ENCODE results near the gene VAV3.

VAV3 gene

GRCh38 chr1:107997866-107998265, 32.9 kb upstream of the VAV3 start:
- Histone ChIP-seq H3K27ac (ENCODE audit: low read depth, low read length) (no peak overlapping the region), H3K4me1 (ENCODE audit: control insufficient read depth in 1 of 2, insufficient read depth in 2 of 2, low read length in 2 of 2) (peaks cover 10 to 11% of the 10 kb centered on the region in 2 donors), H3K9ac (ENCODE audit: low read depth in 1 of 2, low read length in 2 of 2) (no peak overlapping the region), H3K4me3 (ENCODE audit: low read depth in 1 of 2, low read length in 2 of 2) (no peak overlapping the region), H3K9me3 (ENCODE audit: control insufficient read depth in 1 of 2, low read length in 2 of 2) (no peaks in the 10 kb centered on the region), H3K27me3 (ENCODE audit: control insufficient read depth in 1 of 2, insufficient read depth in 2 of 2, low read length in 2 of 2) (no peaks in the 10 kb centered on the region), H3K36me3 (ENCODE audit: control insufficient read depth in 1 of 2, insufficient read depth in 2 of 2, low read length in 2 of 2) (no peaks in the 10 kb centered on the region)

DNA sequence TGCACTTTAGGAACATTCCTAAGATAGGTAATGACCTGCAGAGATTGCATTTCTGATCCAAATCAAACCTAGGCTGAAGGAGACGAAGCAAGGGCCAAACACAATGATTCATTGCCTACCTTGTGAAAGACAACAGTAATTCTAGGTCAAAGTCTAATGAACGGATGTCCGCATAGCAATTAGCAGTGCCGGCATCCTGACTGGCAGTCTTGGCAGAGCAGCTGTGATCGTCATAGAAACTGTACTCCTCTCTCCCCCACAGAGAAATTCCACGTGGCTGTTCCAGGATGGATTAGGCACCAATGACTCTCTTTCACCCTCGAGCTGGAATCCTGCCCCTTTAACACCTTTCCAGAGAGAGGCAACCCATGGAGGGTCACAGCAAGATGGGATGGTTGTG, 28.9 kb upstream of the VAV3 start:
- Histone ChIP-seq H3K9me3 (ENCODE audit: control insufficient read depth in 1 of 2, low read length in 2 of 2) (no peaks in the 10 kb centered on the region), H3K36me3 (ENCODE audit: control insufficient read depth in 1 of 2, insufficient read depth in 2 of 2, low read length in 2 of 2) (no peaks in the 10 kb centered on the region), H3K27ac (ENCODE audit: low read depth, low read length) (no peak overlapping the region), H3K27me3 (ENCODE audit: control insufficient read depth in 1 of 2, insufficient read depth in 2 of 2, low read length in 2 of 2) (no peaks in the 10 kb centered on the region), H3K9ac (ENCODE audit: low read depth in 1 of 2, low read length in 2 of 2) (no peak overlapping the region), H3K4me1 (ENCODE audit: control insufficient read depth in 1 of 2, insufficient read depth in 2 of 2, low read length in 2 of 2) (peaks cover 0 to 4% of the 10 kb centered on the region in 2 donors), H3K4me3 (ENCODE audit: low read depth in 1 of 2, low read length in 2 of 2) (no peak overlapping the region)

DNA sequence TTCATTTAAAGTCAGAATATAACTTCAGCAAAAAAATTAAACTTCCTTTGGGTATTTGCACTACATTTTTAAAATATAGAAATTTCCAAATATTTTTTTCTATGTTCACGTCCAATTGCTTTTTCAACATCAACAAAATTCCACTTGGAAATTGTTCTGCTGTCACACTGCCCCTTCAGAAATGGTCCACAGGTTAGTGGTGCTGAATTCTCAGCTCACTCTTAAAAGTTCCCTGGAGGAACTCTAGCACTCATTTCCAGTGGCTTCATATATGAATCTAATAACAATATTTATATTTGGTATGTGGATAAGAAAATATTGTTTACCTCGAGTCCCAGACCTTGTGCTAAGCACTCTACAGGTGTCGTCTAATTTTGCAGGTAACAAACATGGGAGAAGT, 27.4 kb upstream of the VAV3 start:
- Histone ChIP-seq H3K4me3 (ENCODE audit: low read depth in 1 of 2, low read length in 2 of 2) (no peak overlapping the region), H3K4me1 (ENCODE audit: control insufficient read depth in 1 of 2, insufficient read depth in 2 of 2, low read length in 2 of 2) (peaks cover 0 to 4% of the 10 kb centered on the region in 2 donors), H3K9me3 (ENCODE audit: control insufficient read depth in 1 of 2, low read length in 2 of 2) (no peaks in the 10 kb centered on the region), H3K9ac (ENCODE audit: low read depth in 1 of 2, low read length in 2 of 2) (no peak overlapping the region), H3K27ac (ENCODE audit: low read depth, low read length) (no peak overlapping the region), H3K36me3 (ENCODE audit: control insufficient read depth in 1 of 2, insufficient read depth in 2 of 2, low read length in 2 of 2) (no peaks in the 10 kb centered on the region), H3K27me3 (ENCODE audit: control insufficient read depth in 1 of 2, insufficient read depth in 2 of 2, low read length in 2 of 2) (no peaks in the 10 kb centered on the region)

DNA sequence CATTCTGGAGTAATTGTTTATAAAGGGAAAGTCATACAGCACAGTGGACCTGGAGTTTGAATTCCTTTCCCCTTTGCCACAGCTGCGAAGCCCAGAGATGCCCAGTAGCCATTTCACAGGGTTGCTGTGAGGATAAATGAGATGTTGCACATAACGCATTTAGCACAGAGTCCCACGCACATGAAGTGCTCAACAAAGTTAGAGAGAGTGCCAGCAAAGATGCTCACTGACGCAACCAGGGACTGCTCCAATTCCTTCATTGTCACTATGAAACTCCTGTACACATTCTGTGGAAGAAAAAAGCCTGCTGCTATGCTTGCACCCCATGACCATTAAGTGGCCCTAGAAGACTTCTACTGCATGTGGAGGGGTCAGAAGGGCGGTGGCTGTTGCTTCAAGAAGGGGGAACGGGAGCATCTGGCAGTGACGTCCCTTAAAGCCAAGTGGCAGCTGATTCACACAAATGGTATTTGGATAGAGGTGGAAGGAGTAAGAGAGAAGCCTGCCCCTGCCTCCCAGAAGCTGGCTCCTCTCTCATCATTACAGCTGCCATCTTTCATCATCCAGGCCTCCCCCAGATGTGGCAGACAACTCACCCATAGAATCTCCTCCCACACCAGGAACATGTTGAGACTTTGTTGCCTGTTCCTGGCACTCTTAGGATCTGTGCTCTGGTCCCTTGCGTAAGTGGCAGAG, 26.5 kb upstream of the VAV3 start:
- Histone ChIP-seq H3K4me3 (ENCODE audit: low read depth in 1 of 2, low read length in 2 of 2) (no peak overlapping the region), H3K27me3 (ENCODE audit: control insufficient read depth in 1 of 2, insufficient read depth in 2 of 2, low read length in 2 of 2) (no peaks in the 10 kb centered on the region), H3K27ac (ENCODE audit: low read depth, low read length) (no peak overlapping the region), H3K36me3 (ENCODE audit: control insufficient read depth in 1 of 2, insufficient read depth in 2 of 2, low read length in 2 of 2) (no peaks in the 10 kb centered on the region), H3K4me1 (ENCODE audit: control insufficient read depth in 1 of 2, insufficient read depth in 2 of 2, low read length in 2 of 2) (peaks cover 0 to 4% of the 10 kb centered on the region in 2 donors), H3K9ac (ENCODE audit: low read depth in 1 of 2, low read length in 2 of 2) (no peak overlapping the region), H3K9me3 (ENCODE audit: control insufficient read depth in 1 of 2, low read length in 2 of 2) (no peaks in the 10 kb centered on the region)

DNA sequence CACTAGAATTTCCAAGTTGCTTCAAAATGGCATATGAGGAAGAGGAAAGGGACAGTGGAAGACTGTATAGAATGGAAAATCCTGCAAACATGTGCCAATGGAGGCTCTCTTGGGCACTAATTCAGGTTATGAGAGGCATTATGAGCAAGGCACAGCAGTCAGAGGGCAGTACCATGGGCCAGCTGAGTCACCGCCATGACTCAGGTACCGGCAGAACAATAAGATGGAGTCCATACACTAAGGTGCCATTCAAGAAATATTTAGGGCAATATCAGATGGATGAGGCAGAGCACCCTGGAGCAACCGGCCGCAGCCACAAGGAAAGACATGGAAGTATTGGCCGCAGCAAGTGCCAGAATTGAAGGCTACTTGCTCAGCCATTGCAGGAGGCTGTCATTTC, 25.6 kb upstream of the VAV3 start:
- Histone ChIP-seq H3K4me3 (ENCODE audit: low read depth in 1 of 2, low read length in 2 of 2) (no peak overlapping the region), H3K27ac (ENCODE audit: low read depth, low read length) (no peak overlapping the region), H3K27me3 (ENCODE audit: control insufficient read depth in 1 of 2, insufficient read depth in 2 of 2, low read length in 2 of 2) (no peaks in the 10 kb centered on the region), H3K9me3 (ENCODE audit: control insufficient read depth in 1 of 2, low read length in 2 of 2) (no peaks in the 10 kb centered on the region), H3K9ac (ENCODE audit: low read depth in 1 of 2, low read length in 2 of 2) (no peak overlapping the region), H3K36me3 (ENCODE audit: control insufficient read depth in 1 of 2, insufficient read depth in 2 of 2, low read length in 2 of 2) (no peaks in the 10 kb centered on the region), H3K4me1 (ENCODE audit: control insufficient read depth in 1 of 2, insufficient read depth in 2 of 2, low read length in 2 of 2) (peaks cover 0 to 4% of the 10 kb centered on the region in 2 donors)

- Histone ChIP-seq H3K27me3 (ENCODE audit: control insufficient read depth in 1 of 2, insufficient read depth in 2 of 2, low read length in 2 of 2) (no peaks in the 10 kb centered on the region), H3K36me3 (ENCODE audit: control insufficient read depth in 1 of 2, insufficient read depth in 2 of 2, low read length in 2 of 2) (no peaks in the 10 kb centered on the region), H3K27ac (ENCODE audit: low read depth, low read length) (no peak overlapping the region), H3K4me3 (ENCODE audit: low read depth in 1 of 2, low read length in 2 of 2) (no peak overlapping the region), H3K4me1 (ENCODE audit: control insufficient read depth in 1 of 2, insufficient read depth in 2 of 2, low read length in 2 of 2) (no peaks in the 10 kb centered on the region), H3K9ac (ENCODE audit: low read depth in 1 of 2, low read length in 2 of 2) (no peak overlapping the region), H3K9me3 (ENCODE audit: control insufficient read depth in 1 of 2, low read length in 2 of 2) (no peaks in the 10 kb centered on the region)
Observed at GRCh38 chr1:107981277-107981676, 16.3 kb upstream of the VAV3 start.

DNA sequence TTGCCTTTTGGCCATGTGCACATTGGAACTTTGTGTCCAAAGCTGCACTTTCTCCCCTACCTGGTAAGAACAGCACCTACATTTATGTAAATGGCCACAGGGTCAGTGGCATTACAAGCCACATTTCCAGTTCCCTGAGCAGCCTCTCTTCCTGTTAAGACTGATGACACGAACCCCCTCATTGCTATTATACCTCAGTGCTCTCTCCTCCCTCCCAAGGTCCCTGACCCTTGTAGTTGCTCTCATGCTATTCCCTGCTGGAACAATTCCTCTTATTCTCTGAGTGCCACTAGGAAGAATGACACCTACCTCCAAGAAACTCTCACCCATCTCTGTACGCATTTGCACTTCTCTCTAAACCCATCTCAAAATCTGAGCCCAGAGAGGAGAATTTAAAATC, 14.9 kb upstream of the VAV3 start:
- H3K27me3 ChIP-seq (ENCODE audit: control insufficient read depth in 1 of 2, insufficient read depth in 2 of 2, low read length in 2 of 2): no peaks in the 10 kb centered on the region
- H3K9ac ChIP-seq (ENCODE audit: low read depth in 1 of 2, low read length in 2 of 2): no peak overlapping the region
- no peaks in the 10 kb centered on the region for H3K36me3 ChIP-seq (ENCODE audit: control insufficient read depth in 1 of 2, insufficient read depth in 2 of 2, low read length in 2 of 2)
- no peaks in the 10 kb centered on the region for H3K9me3 ChIP-seq (ENCODE audit: control insufficient read depth in 1 of 2, low read length in 2 of 2)
- no peak overlapping the region for H3K4me3 ChIP-seq (ENCODE audit: low read depth in 1 of 2, low read length in 2 of 2)
- H3K4me1 ChIP-seq (ENCODE audit: control insufficient read depth in 1 of 2, insufficient read depth in 2 of 2, low read length in 2 of 2): no peaks in the 10 kb centered on the region
- H3K27ac ChIP-seq (ENCODE audit: low read depth, low read length): no peak overlapping the region

- H3K4me1 ChIP-seq (ENCODE audit: control insufficient read depth in 1 of 2, insufficient read depth in 2 of 2, low read length in 2 of 2): no peaks in the 10 kb centered on the region
- H3K9me3 ChIP-seq (ENCODE audit: control insufficient read depth in 1 of 2, low read length in 2 of 2): no peaks in the 10 kb centered on the region
- H3K27me3 ChIP-seq (ENCODE audit: control insufficient read depth in 1 of 2, insufficient read depth in 2 of 2, low read length in 2 of 2): no peaks in the 10 kb centered on the region
- H3K27ac ChIP-seq (ENCODE audit: low read depth, low read length): no peak overlapping the region
- no peak overlapping the region for H3K4me3 ChIP-seq (ENCODE audit: low read depth in 1 of 2, low read length in 2 of 2)
- no peaks in the 10 kb centered on the region for H3K36me3 ChIP-seq (ENCODE audit: control insufficient read depth in 1 of 2, insufficient read depth in 2 of 2, low read length in 2 of 2)
- H3K9ac ChIP-seq (ENCODE audit: low read depth in 1 of 2, low read length in 2 of 2): no peak overlapping the region
Observed at GRCh38 chr1:107979088-107979487, 14.1 kb upstream of the VAV3 start.

DNA sequence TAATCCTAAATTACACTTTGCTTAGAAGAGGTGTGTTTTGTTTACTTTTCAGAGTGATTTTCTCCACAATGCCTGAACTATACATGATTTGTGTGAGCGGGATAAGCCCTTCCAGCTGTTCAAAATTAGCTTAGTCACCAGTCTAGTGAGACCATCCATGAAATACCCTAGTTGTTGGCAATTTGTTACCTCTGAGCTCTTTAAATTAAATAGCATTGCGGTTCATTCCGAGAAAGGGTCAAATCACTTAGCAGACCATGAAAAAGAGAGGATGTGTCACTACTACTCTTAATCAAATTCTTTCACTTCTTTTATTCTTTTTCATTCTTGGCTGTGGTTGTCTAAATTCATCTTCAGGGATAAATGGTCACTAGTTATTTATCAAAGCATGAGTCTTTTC, 11.9 kb upstream of the VAV3 start:
- no peak overlapping the region for H3K27ac ChIP-seq (ENCODE audit: low read depth, low read length)

GRCh38 chr1:107976431-107976830, 11.5 kb upstream of the VAV3 start:
- Histone ChIP-seq H3K4me1 (ENCODE audit: control insufficient read depth in 1 of 2, insufficient read depth in 2 of 2, low read length in 2 of 2) (no peaks in the 10 kb centered on the region), H3K36me3 (ENCODE audit: control insufficient read depth in 1 of 2, insufficient read depth in 2 of 2, low read length in 2 of 2) (no peaks in the 10 kb centered on the region), H3K9me3 (ENCODE audit: control insufficient read depth in 1 of 2, low read length in 2 of 2) (no peaks in the 10 kb centered on the region), H3K9ac (ENCODE audit: low read depth in 1 of 2, low read length in 2 of 2) (no peak overlapping the region), H3K4me3 (ENCODE audit: low read depth in 1 of 2, low read length in 2 of 2) (no peak overlapping the region), H3K27ac (ENCODE audit: low read depth, low read length) (no peak overlapping the region), H3K27me3 (ENCODE audit: control insufficient read depth in 1 of 2, insufficient read depth in 2 of 2, low read length in 2 of 2) (no peaks in the 10 kb centered on the region)

More for the DNA sequence above, 11.9 kb upstream of the VAV3 start:
- no peak overlapping the region for H3K4me3 ChIP-seq (ENCODE audit: low read depth in 1 of 2, low read length in 2 of 2)
- H3K9me3 ChIP-seq (ENCODE audit: control insufficient read depth in 1 of 2, low read length in 2 of 2): no peaks in the 10 kb centered on the region
- H3K27me3 ChIP-seq (ENCODE audit: control insufficient read depth in 1 of 2, insufficient read depth in 2 of 2, low read length in 2 of 2): no peaks in the 10 kb centered on the region
- no peak overlapping the region for H3K9ac ChIP-seq (ENCODE audit: low read depth in 1 of 2, low read length in 2 of 2)
- H3K36me3 ChIP-seq (ENCODE audit: control insufficient read depth in 1 of 2, insufficient read depth in 2 of 2, low read length in 2 of 2): no peaks in the 10 kb centered on the region
- no peaks in the 10 kb centered on the region for H3K4me1 ChIP-seq (ENCODE audit: control insufficient read depth in 1 of 2, insufficient read depth in 2 of 2, low read length in 2 of 2)

- Histone ChIP-seq H3K4me3 (ENCODE audit: low read depth in 1 of 2, low read length in 2 of 2) (no peak overlapping the region), H3K9ac (ENCODE audit: low read depth in 1 of 2, low read length in 2 of 2) (no peak overlapping the region), H3K27me3 (ENCODE audit: control insufficient read depth in 1 of 2, insufficient read depth in 2 of 2, low read length in 2 of 2) (no peaks in the 10 kb centered on the region), H3K36me3 (ENCODE audit: control insufficient read depth in 1 of 2, insufficient read depth in 2 of 2, low read length in 2 of 2) (no peaks in the 10 kb centered on the region), H3K9me3 (ENCODE audit: control insufficient read depth in 1 of 2, low read length in 2 of 2) (no peaks in the 10 kb centered on the region), H3K4me1 (ENCODE audit: control insufficient read depth in 1 of 2, insufficient read depth in 2 of 2, low read length in 2 of 2) (no peaks in the 10 kb centered on the region), H3K27ac (ENCODE audit: low read depth, low read length) (no peak overlapping the region)
Observed at GRCh38 chr1:107975851-107976250, 10.9 kb upstream of the VAV3 start.

All from duodenal mucosa (tissue), 2 donors.